ENCODE results near the gene DSCAM.

- TF ChIP-seq POLR2A (IDR thresholded peaks at IDR 0.05), result no peak
- TF ChIP-seq POLR2AphosphoS5 (IDR thresholded peaks at IDR 0.05; ENCODE audit: insufficient read depth in 1 of 2, low read depth in 1 of 2), result no peak
- TF ChIP-seq, protein P1, sequence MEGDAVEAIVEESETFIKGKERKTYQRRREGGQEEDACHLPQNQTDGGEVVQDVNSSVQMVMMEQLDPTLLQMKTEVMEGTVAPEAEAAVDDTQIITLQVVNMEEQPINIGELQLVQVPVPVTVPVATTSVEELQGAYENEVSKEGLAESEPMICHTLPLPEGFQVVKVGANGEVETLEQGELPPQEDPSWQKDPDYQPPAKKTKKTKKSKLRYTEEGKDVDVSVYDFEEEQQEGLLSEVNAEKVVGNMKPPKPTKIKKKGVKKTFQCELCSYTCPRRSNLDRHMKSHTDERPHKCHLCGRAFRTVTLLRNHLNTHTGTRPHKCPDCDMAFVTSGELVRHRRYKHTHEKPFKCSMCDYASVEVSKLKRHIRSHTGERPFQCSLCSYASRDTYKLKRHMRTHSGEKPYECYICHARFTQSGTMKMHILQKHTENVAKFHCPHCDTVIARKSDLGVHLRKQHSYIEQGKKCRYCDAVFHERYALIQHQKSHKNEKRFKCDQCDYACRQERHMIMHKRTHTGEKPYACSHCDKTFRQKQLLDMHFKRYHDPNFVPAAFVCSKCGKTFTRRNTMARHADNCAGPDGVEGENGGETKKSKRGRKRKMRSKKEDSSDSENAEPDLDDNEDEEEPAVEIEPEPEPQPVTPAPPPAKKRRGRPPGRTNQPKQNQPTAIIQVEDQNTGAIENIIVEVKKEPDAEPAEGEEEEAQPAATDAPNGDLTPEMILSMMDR (IDR thresholded peaks at IDR 0.05), result no peak
These were observed 224.4 kb downstream of the DSCAM start for GRCh38 chr21:40622531-40622930.

All from vagina (tissue), 2 donors.